ENCODE results near the gene DENND1A. TPM values are rescaled to one million over a fixed set of nuclear protein-coding genes. Genes with fewer than 3 reads are reported as not detected.

Gene DENND1A
- total and polyA plus RNA-seq, 12 donors = 7.3 to 36.7 (median 19.6) TPM

GRCh38 chr9:123589361-123590239 is 340.3 kb downstream of the DENND1A start:
- H3K9me3 ChIP-seq (replicated peaks in 1 of 3) = peaks cover 0 to 3% (median 0%) of the 10 kb centered on the region in 3 donors
- H3K4me1 ChIP-seq (replicated peaks in 1 of 2) = no peaks in the 10 kb centered on the region
- intact Hi-C loops (cut with DNase I) = no loop called here
- H3K27ac ChIP-seq = no peak overlapping the region
- TF ChIP-seq POLR2A (IDR thresholded peaks at IDR 0.05) (no peak), CTCF (IDR thresholded peaks at IDR 0.05) (no peak)
- H3K4me3 ChIP-seq = no peak overlapping the region
- DNase-seq = no peak
- H3K27me3 ChIP-seq = no peaks in the 10 kb centered on the region
- WGBS, 4 donors = 89 to 91% (median 91%) methylated on average over 8 of the region's 8 CpGs
- no peaks in the 10 kb centered on the region for H3K36me3 ChIP-seq (replicated peaks in 1 of 2)

- Histone ChIP-seq H3K36me3 (replicated peaks in 1 of 2) (no peaks in the 10 kb centered on the region), H3K9me3 (replicated peaks in 1 of 3) (peaks cover 0 to 3% (median 0%) of the 10 kb centered on the region in 3 donors), H3K27me3 (no peaks in the 10 kb centered on the region), H3K27ac (no peak overlapping the region), H3K4me1 (replicated peaks in 1 of 2) (no peaks in the 10 kb centered on the region), H3K4me3 (no peak overlapping the region)
- intact Hi-C loops (cut with DNase I) = no loop called here
- TF ChIP-seq CTCF (IDR thresholded peaks at IDR 0.05) = no peak
- TF ChIP-seq POLR2A (IDR thresholded peaks at IDR 0.05) = no peak
- WGBS, 4 donors = 89 to 94% (median 93%) methylated on average over 5 of the region's 5 CpGs
- DNase-seq = no peak
These were observed 343.7 kb downstream of the DENND1A start for GRCh38 chr9:123586275-123586674.

GRCh38 chr9:123584202-123585176 is 345.4 kb downstream of the DENND1A start:
- H3K4me1 ChIP-seq (replicated peaks in 1 of 2) = no peaks in the 10 kb centered on the region
- H3K9me3 ChIP-seq (replicated peaks in 1 of 3) = peaks cover 0 to 3% (median 0%) of the 10 kb centered on the region in 3 donors
- H3K27ac ChIP-seq = no peak overlapping the region
- intact Hi-C loops (cut with DNase I) = no loop called here
- no peaks in the 10 kb centered on the region for H3K27me3 ChIP-seq
- no peak for DNase-seq
- WGBS, 4 donors = 95 to 100% (median 98%) methylated on average over 3 to 10 of the region's 10 CpGs
- H3K36me3 ChIP-seq (replicated peaks in 1 of 2) = no peaks in the 10 kb centered on the region
- H3K4me3 ChIP-seq = no peak overlapping the region
- TF ChIP-seq POLR2A (IDR thresholded peaks at IDR 0.05) (no peak), CTCF (IDR thresholded peaks at IDR 0.05) (no peak)

- no peaks in the 10 kb centered on the region for H3K36me3 ChIP-seq (replicated peaks in 1 of 2)
- intact Hi-C loops (cut with DNase I) = no loop called here
These were observed 346.3 kb downstream of the DENND1A start for GRCh38 chr9:123583646-123584045.

More at GRCh38 chr9:123583646-123584045, 346.3 kb downstream of the DENND1A start:
- H3K4me3 ChIP-seq = no peak overlapping the region
- TF ChIP-seq POLR2A (IDR thresholded peaks at IDR 0.05) (no peak), CTCF (IDR thresholded peaks at IDR 0.05) (no peak)
- peaks cover 0 to 3% (median 0%) of the 10 kb centered on the region in 3 donors for H3K9me3 ChIP-seq (replicated peaks in 1 of 3)
- 85 to 97% (median 93%) methylated on average over 2 of the region's 2 CpGs for WGBS, 4 donors
- no peaks in the 10 kb centered on the region for H3K4me1 ChIP-seq (replicated peaks in 1 of 2)
- H3K27ac ChIP-seq = no peak overlapping the region
- no peaks in the 10 kb centered on the region for H3K27me3 ChIP-seq
- DNase-seq = no peak

Measured in adrenal gland (tissue), 12 donors.